Activated T-cell treated with anti-CD3 and anti-CD28 coated beads, Interleukin-2, amount 50 U/mL, for 1 hour (primary cell): ENCODE measurements around the gene LRP1B.
"Not testable (repeated sequence)": the region's sequence is repeated elsewhere in the genome, so short reads cannot be mapped to it uniquely, and the experiment has no call there.

Experiments
- DNase-seq: peaks from one replicate; pipeline ENCODE4 v3.0.0-alpha.2; 2020

The LRP1B gene

GRCh38 chr2:141856215-141856919 lies 274.4 kb downstream of the LRP1B start:
- no peak for DNase-seq

- DNase-seq = no peak
Measured at GRCh38 chr2:141848191-141848590, 282.6 kb downstream of the LRP1B start.

- DNase-seq = no peak
Measured at GRCh38 chr2:141844231-141844630, 286.6 kb downstream of the LRP1B start.

- no peak for DNase-seq
Measured at GRCh38 chr2:141835103-141835502, 295.7 kb downstream of the LRP1B start.

- DNase-seq = no peak
Measured at GRCh38 chr2:141828761-141829160, 302.1 kb downstream of the LRP1B start.

- DNase-seq = no peak
Measured at GRCh38 chr2:141824790-141825189, 306.0 kb downstream of the LRP1B start.

- DNase-seq = no peak
Measured at GRCh38 chr2:141820893-141821292, 309.9 kb downstream of the LRP1B start.

GRCh38 chr2:141815320-141815719 lies 315.5 kb downstream of the LRP1B start:
- not testable (repeated sequence) for DNase-seq

- DNase-seq = no peak
Measured at GRCh38 chr2:141814150-141814549, 316.7 kb downstream of the LRP1B start.

GRCh38 chr2:141810148-141810547 lies 320.7 kb downstream of the LRP1B start:
- no peak for DNase-seq

GRCh38 chr2:141806090-141806489 lies 324.7 kb downstream of the LRP1B start:
- DNase-seq = no peak

- no peak for DNase-seq
Measured at GRCh38 chr2:141805302-141805701, 325.5 kb downstream of the LRP1B start.

GRCh38 chr2:141796449-141796848 lies 334.4 kb downstream of the LRP1B start:
- DNase-seq = no peak

- no peak for DNase-seq
Measured at GRCh38 chr2:141791521-141791920, 339.3 kb downstream of the LRP1B start.

GRCh38 chr2:141782574-141782973 lies 348.2 kb downstream of the LRP1B start:
- no peak for DNase-seq

- no peak for DNase-seq
Measured at GRCh38 chr2:141778315-141778835, 352.4 kb downstream of the LRP1B start.

GRCh38 chr2:141770530-141770929 lies 360.3 kb downstream of the LRP1B start:
- DNase-seq = no peak

GRCh38 chr2:141767691-141768090 lies 363.1 kb downstream of the LRP1B start:
- no peak for DNase-seq

- no peak for DNase-seq
Measured at GRCh38 chr2:141767051-141767450, 363.8 kb downstream of the LRP1B start.

- DNase-seq = no peak
Measured at GRCh38 chr2:141766225-141766624, 364.6 kb downstream of the LRP1B start.

GRCh38 chr2:141748616-141749015 lies 382.2 kb downstream of the LRP1B start:
- DNase-seq = no peak

- no peak for DNase-seq
Measured at GRCh38 chr2:141741652-141742051, 389.2 kb downstream of the LRP1B start.

GRCh38 chr2:141737492-141738255 lies 393.1 kb downstream of the LRP1B start:
- DNase-seq = no peak

GRCh38 chr2:141736466-141736865 lies 394.4 kb downstream of the LRP1B start:
- no peak for DNase-seq
